HG03457 (cell line): ENCODE measurements around the gene CNNM2.
"Not testable (repeated sequence)": the region's sequence is repeated elsewhere in the genome, so short reads cannot be mapped to it uniquely, and the experiment has no call there.

Experiments used
- ATAC-seq: cut with Tn5 transposase; IDR thresholded peaks from one replicate; pipeline ENCODE4 v1.9.1; 2021; ENCODE audit warnings: moderate number of reproducible peaks; ENCODE audit not compliant: unreplicated experiment

Gene CNNM2

DNA sequence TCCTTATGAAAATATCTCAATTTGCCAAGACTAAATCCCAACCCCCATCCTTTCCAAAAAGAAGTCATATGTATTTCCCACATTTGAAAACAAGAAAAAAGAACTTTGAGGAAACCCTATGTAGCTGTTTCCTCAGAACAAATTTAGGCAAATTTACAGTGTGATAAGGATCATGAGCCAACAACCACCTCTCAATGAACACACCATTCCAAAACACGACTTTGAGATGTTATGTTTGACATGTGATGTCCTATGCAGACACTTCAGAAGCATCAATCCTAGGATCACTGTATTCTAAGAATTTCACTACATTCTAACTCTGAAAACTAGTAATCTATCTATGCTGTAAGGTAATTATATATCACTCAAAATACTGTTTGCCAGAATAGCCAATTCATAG lies 212.8 kb downstream of the CNNM2 start:
- no peak for ATAC-seq

DNA sequence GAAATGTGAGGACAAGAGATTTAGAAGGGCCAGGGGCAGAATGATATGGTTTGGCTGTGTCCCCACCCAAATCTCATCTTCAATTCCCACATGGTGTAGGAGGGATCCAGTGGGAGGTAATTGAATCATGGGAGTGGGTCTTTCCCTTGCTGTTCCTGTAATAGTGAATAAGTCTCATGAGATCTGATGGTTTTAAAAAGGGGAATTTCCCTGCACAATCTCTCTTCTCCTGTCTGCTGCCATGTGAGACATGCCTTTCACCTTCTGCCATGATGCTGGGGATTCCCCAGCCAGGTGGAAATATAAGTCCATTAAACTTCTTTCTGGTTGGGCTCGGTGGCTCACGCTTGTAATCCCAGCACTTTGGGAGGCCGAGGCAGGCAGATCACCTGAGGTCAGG lies 217.1 kb downstream of the CNNM2 start:
- not testable (repeated sequence) for ATAC-seq

DNA sequence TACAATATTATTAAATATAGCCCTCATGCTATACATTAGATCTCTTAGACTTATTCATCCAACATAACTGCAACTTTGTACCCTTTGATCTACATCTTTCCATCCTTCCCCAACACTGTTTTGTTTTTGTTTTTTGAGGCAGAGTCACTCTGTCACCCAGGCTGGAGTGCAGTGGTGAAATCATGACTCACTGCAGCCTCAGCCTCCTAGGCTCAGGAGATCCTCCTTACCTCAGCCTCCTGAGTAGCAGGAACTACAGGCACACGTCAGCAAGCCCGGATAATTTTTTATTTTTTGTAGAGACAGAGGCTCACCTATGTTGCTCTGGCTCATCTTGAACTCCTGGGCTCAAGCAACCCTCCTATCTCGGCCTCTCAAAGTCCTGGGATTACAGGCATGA lies 221.7 kb downstream of the CNNM2 start:
- no peak for ATAC-seq
